GM18499 (cell line): Measurements from ENCODE around the gene EPB41L3.
"Not testable (repeated sequence)": the region's sequence is repeated elsewhere in the genome, so short reads cannot be mapped to it uniquely, and the experiment has no call there.

Experiments used
- ATAC-seq: cut with Tn5 transposase; IDR thresholded peaks from one replicate; pipeline ENCODE4 v1.9.1; 2021; ENCODE audit warnings: moderate number of reproducible peaks; ENCODE audit not compliant: insufficient read depth, unreplicated experiment

EPB41L3 gene

GRCh38 chr18:5503740-5504139, 40.1 kb downstream of the EPB41L3 start:
- ATAC-seq, result no peak

GRCh38 chr18:5500158-5500939, 43.4 kb downstream of the EPB41L3 start:
- no peak for ATAC-seq

- ATAC-seq, result no peak
Measured at GRCh38 chr18:5498452-5498851, 45.3 kb downstream of the EPB41L3 start.

GRCh38 chr18:5496305-5496704, 47.5 kb downstream of the EPB41L3 start:
- no peak for ATAC-seq

- no peak for ATAC-seq
Measured at GRCh38 chr18:5490753-5491480, 52.9 kb downstream of the EPB41L3 start.

GRCh38 chr18:5488844-5489243, 55.0 kb downstream of the EPB41L3 start:
- ATAC-seq, result no peak

- not testable (repeated sequence) for ATAC-seq
Measured at GRCh38 chr18:5488044-5488443, 55.8 kb downstream of the EPB41L3 start.

GRCh38 chr18:5484526-5484925, 59.3 kb downstream of the EPB41L3 start:
- no peak for ATAC-seq

- no peak for ATAC-seq
Measured at GRCh38 chr18:5481621-5482020, 62.2 kb downstream of the EPB41L3 start.

GRCh38 chr18:5478261-5478660, 65.5 kb downstream of the EPB41L3 start:
- no peak for ATAC-seq

- no peak for ATAC-seq
Measured at GRCh38 chr18:5476961-5477800, 66.6 kb downstream of the EPB41L3 start.

- ATAC-seq, result no peak
Measured at GRCh38 chr18:5475267-5475666, 68.5 kb downstream of the EPB41L3 start.

GRCh38 chr18:5469340-5469739, 74.5 kb downstream of the EPB41L3 start:
- ATAC-seq, result no peak

GRCh38 chr18:5468394-5468793, 75.4 kb downstream of the EPB41L3 start:
- no peak for ATAC-seq

- ATAC-seq, result no peak
Measured at GRCh38 chr18:5467671-5468070, 76.1 kb downstream of the EPB41L3 start.

GRCh38 chr18:5466256-5466655, 77.5 kb downstream of the EPB41L3 start:
- no peak for ATAC-seq

- ATAC-seq, result no peak
Measured at GRCh38 chr18:5464251-5464650, 79.5 kb downstream of the EPB41L3 start.

- ATAC-seq, result no peak
Measured at GRCh38 chr18:5463831-5464230, 80.0 kb downstream of the EPB41L3 start.

- no peak for ATAC-seq
Measured at GRCh38 chr18:5463390-5463789, 80.4 kb downstream of the EPB41L3 start.

- no peak for ATAC-seq
Measured at GRCh38 chr18:5462227-5462626, 81.6 kb downstream of the EPB41L3 start.

- ATAC-seq, result no peak
Measured at GRCh38 chr18:5461041-5461440, 82.8 kb downstream of the EPB41L3 start.
